BLaER1 treated with 17β-estradiol and CSF1 and Interleukin-3, amounts not matched to agents 10 nM and 100 nM (cell line): ENCODE results near the gene IFITM10.

Experiments
- H3K27ac ChIP-seq, 11 experiments: shearing (Covaris generic); formaldehyde crosslinking; 2 replicates each; pipeline ENCODE4 v1.8.1; 2022
- H3K27me3 ChIP-seq, 11 experiments: shearing (Covaris generic); formaldehyde crosslinking; 2 replicates each; pipeline ENCODE4 v1.8.1; 2022
- H3K36me3 ChIP-seq, 11 experiments: shearing (Covaris generic); formaldehyde crosslinking; 2 replicates each; pipeline ENCODE4 v1.8.1; 2022
- H3K4me1 ChIP-seq, 10 experiments: shearing (Covaris generic); formaldehyde crosslinking; 2 replicates each; pipeline ENCODE4 v1.8.1; 2022
- H3K4me2 ChIP-seq, 11 experiments: shearing (Covaris generic); formaldehyde crosslinking; 2 replicates each; pipeline ENCODE4 v1.8.1; 2022
- H3K4me3 ChIP-seq, 10 experiments: shearing (Covaris generic); formaldehyde crosslinking; 2 replicates each; pipeline ENCODE4 v1.8.1; 2022
- H3K9ac ChIP-seq, 11 experiments: shearing (Covaris generic); formaldehyde crosslinking; 2 replicates each; pipeline ENCODE4 v1.8.1; 2022
- H3K9me3 ChIP-seq, 11 experiments: shearing (Covaris generic); formaldehyde crosslinking; replicated peaks in 1 of 11; 2 replicates each; pipeline ENCODE4 v1.8.1; 2022
- H4K20me1 ChIP-seq, 11 experiments: shearing (Covaris generic); formaldehyde crosslinking; 2 replicates each; pipeline ENCODE4 v1.8.1; 2022
- Cebpa-rat ChIP-seq, 11 experiments: shearing (Covaris generic); IDR thresholded peaks; 2 replicates each; pipeline ENCODE4 v1.8.1; 2022

Gene IFITM10

DNA sequence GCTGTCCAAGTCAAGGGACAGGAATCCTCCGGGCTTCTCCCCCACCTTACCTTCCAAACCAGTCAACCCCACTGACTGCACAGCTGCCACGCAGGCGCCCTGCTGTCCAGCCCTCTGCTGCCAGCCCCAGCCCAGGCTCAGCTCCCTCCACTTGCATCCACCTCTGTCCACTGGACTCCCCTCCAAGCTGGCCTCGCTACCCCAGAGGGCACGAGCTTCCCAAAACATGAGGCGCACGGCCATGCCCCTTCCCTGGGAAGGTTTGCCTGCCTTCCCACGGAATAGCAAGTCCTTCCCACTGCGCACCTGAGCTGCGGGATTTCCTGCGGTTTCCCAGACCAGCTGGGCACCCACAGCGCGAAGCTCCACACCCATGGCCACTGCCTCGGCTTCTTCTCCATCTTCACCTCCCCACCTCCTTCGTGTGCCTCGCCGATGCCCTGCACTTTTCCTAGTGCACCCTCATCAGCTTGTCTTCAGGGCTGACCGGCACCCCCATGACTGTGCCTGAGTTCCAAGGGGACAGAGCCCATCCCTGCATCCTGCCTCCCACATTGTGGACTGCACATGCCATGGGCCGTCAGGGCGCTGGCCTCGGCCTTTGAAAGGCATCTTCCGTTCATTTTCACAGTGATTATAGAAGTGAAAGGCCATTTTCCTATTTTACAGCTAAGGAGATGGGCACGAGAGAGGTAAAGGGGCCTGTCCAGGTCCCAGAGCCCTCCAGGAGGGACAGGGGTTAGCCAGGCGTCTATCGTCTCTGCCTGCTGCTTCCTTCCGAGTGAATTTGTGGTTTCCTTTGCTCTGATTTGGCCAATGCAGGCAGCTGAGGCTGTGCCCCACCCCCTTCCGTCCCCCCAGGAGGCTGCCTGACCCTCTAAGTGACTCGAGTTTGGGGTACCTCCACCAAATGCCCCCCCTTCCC, 16.4 kb downstream of the IFITM10 start:
- peaks cover 0 to 6% (median 0%) of the 10 kb centered on the region in 11 experiments; a peak in 1 of 22 replicates for H3K27me3 ChIP-seq
- H3K36me3 ChIP-seq: no peaks in the 10 kb centered on the region
- no peak for TF ChIP-seq Cebpa-rat (IDR thresholded peaks at IDR 0.05)
- H3K4me2 ChIP-seq: peak overlapping the region; percentile 67 to 96 (median 89)
- peak overlapping the region in 6 of 11 experiments; percentile 16 to 58 (median 28); a peak in 8 of 22 replicates for H3K9ac ChIP-seq
- H3K4me1 ChIP-seq: peaks cover 46 to 64% (median 63%) of the 10 kb centered on the region in 10 experiments
- peaks cover 22 to 36% (median 29%) of the 10 kb centered on the region in 11 experiments for H3K9me3 ChIP-seq
- peak overlapping the region in 2 of 10 experiments; percentile 3; a peak in 1 of 20 replicates for H3K4me3 ChIP-seq
- peak overlapping the region in 5 of 11 experiments; percentile 8 to 44 (median 14); a peak in 5 of 22 replicates for H3K27ac ChIP-seq
- no peaks in the 10 kb centered on the region; a peak in 1 of 22 replicates for H4K20me1 ChIP-seq

DNA sequence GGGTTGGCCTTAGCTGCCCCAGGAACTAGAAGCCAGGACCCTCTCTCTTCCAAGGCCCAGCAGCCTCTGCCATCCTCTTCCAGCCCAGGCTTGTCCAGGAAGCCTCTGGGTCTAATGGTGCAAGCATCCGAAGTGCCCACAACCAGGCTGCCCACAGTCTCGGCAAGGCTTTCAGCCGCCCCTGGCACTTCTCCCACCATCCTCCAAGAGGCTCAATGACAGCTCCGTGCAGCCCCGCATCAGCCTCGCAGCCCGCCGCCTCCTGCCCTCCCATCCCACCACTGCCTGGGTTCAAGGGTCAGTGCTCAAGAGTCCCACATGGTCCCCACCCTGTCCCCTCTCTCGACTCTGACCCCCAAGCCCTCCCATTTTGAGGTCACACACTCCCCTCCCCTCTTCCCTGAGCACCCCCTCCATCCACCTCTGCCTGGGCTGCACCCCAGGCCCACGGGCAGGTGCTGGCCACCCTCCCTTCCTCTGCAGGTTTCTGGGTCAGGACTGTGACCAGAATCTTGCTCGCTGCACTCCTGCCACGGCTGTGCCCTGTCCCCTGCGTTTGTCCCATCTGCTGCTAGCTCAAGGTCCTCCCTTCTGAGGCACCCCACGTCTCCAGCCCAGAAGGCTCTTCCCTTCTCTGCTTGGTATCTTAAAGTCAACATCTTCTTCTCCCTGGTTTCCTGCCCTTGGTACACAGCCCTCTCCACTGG, 17.2 kb downstream of the IFITM10 start:
- peaks cover 22 to 32% (median 29%) of the 10 kb centered on the region in 11 experiments for H3K9me3 ChIP-seq
- TF ChIP-seq Cebpa-rat (IDR thresholded peaks at IDR 0.05): no peak
- peak overlapping the region; percentile 67 to 96 (median 89) for H3K4me2 ChIP-seq
- no peaks in the 10 kb centered on the region; a peak in 1 of 22 replicates for H4K20me1 ChIP-seq
- no peaks in the 10 kb centered on the region for H3K36me3 ChIP-seq
- no peak overlapping the region; a peak in 1 of 20 replicates for H3K4me3 ChIP-seq
- peaks cover 0 to 6% (median 0%) of the 10 kb centered on the region in 11 experiments; a peak in 1 of 22 replicates for H3K27me3 ChIP-seq
- no peak overlapping the region for H3K9ac ChIP-seq
- H3K27ac ChIP-seq: peak overlapping the region in 1 of 11 experiments; percentile 14; a peak in 1 of 22 replicates
- peaks cover 55 to 72% (median 71%) of the 10 kb centered on the region in 10 experiments for H3K4me1 ChIP-seq

GRCh38 chr11:1732418-1733008, 17.9 kb downstream of the IFITM10 start:
- no peaks in the 10 kb centered on the region for H3K36me3 ChIP-seq
- peaks cover 18 to 26% (median 23%) of the 10 kb centered on the region in 11 experiments for H3K9me3 ChIP-seq
- H3K4me3 ChIP-seq: no peak overlapping the region
- H3K4me2 ChIP-seq: peak overlapping the region; percentile 67 to 96 (median 89)
- H3K27ac ChIP-seq: no peak overlapping the region
- TF ChIP-seq Cebpa-rat (IDR thresholded peaks at IDR 0.05): no peak
- no peaks in the 10 kb centered on the region; a peak in 1 of 22 replicates for H4K20me1 ChIP-seq
- H3K27me3 ChIP-seq: peaks cover 0 to 6% (median 0%) of the 10 kb centered on the region in 11 experiments; a peak in 1 of 22 replicates
- H3K4me1 ChIP-seq: peaks cover 61 to 79% (median 78%) of the 10 kb centered on the region in 10 experiments
- H3K9ac ChIP-seq: no peak overlapping the region

- Histone ChIP-seq H3K9me3 (peaks cover 8 to 16% (median 14%) of the 10 kb centered on the region in 11 experiments), H3K27me3 (peaks cover 0 to 6% (median 0%) of the 10 kb centered on the region in 11 experiments; a peak in 1 of 22 replicates), H3K4me1 (peaks cover 71 to 88% (median 87%) of the 10 kb centered on the region in 10 experiments), H3K9ac (no peak overlapping the region), H3K27ac (no peak overlapping the region), H4K20me1 (no peaks in the 10 kb centered on the region; a peak in 1 of 22 replicates), H3K36me3 (no peaks in the 10 kb centered on the region), H3K4me3 (no peak overlapping the region), H3K4me2 (peak overlapping the region in 9 of 11 experiments; percentile 81 to 96 (median 92); a peak in 16 of 22 replicates)
- TF ChIP-seq Cebpa-rat (IDR thresholded peaks at IDR 0.05): no peak
Observed at GRCh38 chr11:1731451-1732059, 18.8 kb downstream of the IFITM10 start.

- H3K9me3 ChIP-seq: peaks cover 0 to 3% (median 0%) of the 10 kb centered on the region in 11 experiments; a peak in 5 of 22 replicates
- peaks cover 0 to 6% (median 0%) of the 10 kb centered on the region in 11 experiments; a peak in 1 of 22 replicates for H3K27me3 ChIP-seq
- H3K4me1 ChIP-seq: peaks cover 76 to 94% (median 91%) of the 10 kb centered on the region in 10 experiments
- peak overlapping the region in 5 of 11 experiments; percentile 6 to 59 (median 35); a peak in 4 of 22 replicates for H3K9ac ChIP-seq
- no peak overlapping the region for H3K4me3 ChIP-seq
- no peaks in the 10 kb centered on the region for H3K36me3 ChIP-seq
- H3K27ac ChIP-seq: peak overlapping the region in 9 of 11 experiments; percentile 18 to 64 (median 55); a peak in 13 of 22 replicates
- peak overlapping the region; percentile 85 to 96 (median 92) for H3K4me2 ChIP-seq
- TF ChIP-seq Cebpa-rat (IDR thresholded peaks at IDR 0.05): no peak
- no peaks in the 10 kb centered on the region; a peak in 1 of 22 replicates for H4K20me1 ChIP-seq
Observed at GRCh38 chr11:1730059-1730629, 20.3 kb downstream of the IFITM10 start.

- peak overlapping the region in 5 of 11 experiments; percentile 33 to 59 (median 41); a peak in 6 of 22 replicates for H3K9ac ChIP-seq
- H3K9me3 ChIP-seq: no peaks in the 10 kb centered on the region; a peak in 1 of 22 replicates
- no peak for TF ChIP-seq Cebpa-rat (IDR thresholded peaks at IDR 0.05)
- peaks cover 73 to 89% (median 86%) of the 10 kb centered on the region in 10 experiments for H3K4me1 ChIP-seq
- H4K20me1 ChIP-seq: no peaks in the 10 kb centered on the region; a peak in 1 of 22 replicates
- peak overlapping the region in 10 of 11 experiments; percentile 18 to 64 (median 52); a peak in 15 of 22 replicates for H3K27ac ChIP-seq
- peak overlapping the region in 4 of 10 experiments; percentile 20 to 48 (median 42); a peak in 4 of 20 replicates for H3K4me3 ChIP-seq
- H3K4me2 ChIP-seq: peak overlapping the region; percentile 85 to 96 (median 92)
- no peaks in the 10 kb centered on the region for H3K36me3 ChIP-seq
- peaks cover 0 to 6% (median 0%) of the 10 kb centered on the region in 11 experiments; a peak in 1 of 22 replicates for H3K27me3 ChIP-seq
Observed at GRCh38 chr11:1729692-1730011, 20.7 kb downstream of the IFITM10 start.

DNA sequence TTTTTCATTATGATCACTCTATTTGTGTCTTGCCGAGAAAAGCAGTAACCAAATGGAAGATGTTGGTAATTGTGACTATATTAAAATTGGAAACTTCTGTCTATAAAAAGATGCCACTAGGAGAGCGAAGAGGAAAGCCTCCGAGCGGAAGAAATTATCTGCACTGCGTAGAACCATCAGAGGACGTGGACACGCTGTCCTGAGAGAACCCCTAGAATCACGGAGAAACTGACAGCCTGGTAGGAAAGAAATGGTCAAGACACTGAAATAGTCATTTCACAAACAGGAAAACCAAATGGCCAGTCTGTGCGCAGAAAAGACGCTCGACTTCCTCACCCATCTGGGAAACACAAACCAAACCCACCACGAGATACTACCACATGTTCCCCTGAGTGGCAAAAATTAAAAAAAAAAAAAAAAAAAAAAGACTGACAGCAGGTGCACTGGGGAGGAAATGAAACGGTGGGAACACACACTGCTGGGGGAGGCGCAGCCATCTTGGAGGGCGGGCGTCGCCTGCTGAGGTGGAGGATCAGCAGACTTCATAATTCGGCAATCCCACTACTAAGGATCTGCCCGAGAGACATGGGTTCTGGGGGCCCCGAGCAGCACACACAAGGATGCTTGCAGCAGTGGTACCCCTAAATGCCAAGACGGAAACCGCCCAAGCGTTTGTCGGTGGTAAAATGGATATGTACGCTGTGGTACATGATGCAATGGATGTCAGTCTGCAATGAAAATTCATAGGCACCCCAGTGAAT, 21.3 kb downstream of the IFITM10 start:
- Histone ChIP-seq H3K4me2 (peak overlapping the region; percentile 85 to 96 (median 92)), H3K4me1 (peaks cover 68 to 84% (median 81%) of the 10 kb centered on the region in 10 experiments), H3K27ac (peak overlapping the region in 10 of 11 experiments; percentile 25 to 64 (median 54); a peak in 18 of 22 replicates), H3K9me3 (no peaks in the 10 kb centered on the region; a peak in 1 of 22 replicates), H3K4me3 (peak overlapping the region; percentile 13 to 55 (median 37); a peak in 15 of 20 replicates), H4K20me1 (no peaks in the 10 kb centered on the region; a peak in 1 of 22 replicates), H3K9ac (peak overlapping the region in 10 of 11 experiments; percentile 9 to 59 (median 42); a peak in 13 of 22 replicates), H3K27me3 (peaks cover 0 to 6% (median 0%) of the 10 kb centered on the region in 11 experiments; a peak in 1 of 22 replicates), H3K36me3 (no peaks in the 10 kb centered on the region)
- 0 out of 22 replicates have a peak, but pooled peaks of 1 of the 11 experiments have one; percentile 23 for TF ChIP-seq Cebpa-rat (IDR thresholded peaks at IDR 0.05)
